SHP77 (cell line): ENCODE measurements around the gene SS18L1.

Experiments
- DNase-seq, 2 experiments: peaks; one replicate each; lab custom pipeline; 2025; lab: John Stamatoyannopoulos, UW

Gene SS18L1

DNA sequence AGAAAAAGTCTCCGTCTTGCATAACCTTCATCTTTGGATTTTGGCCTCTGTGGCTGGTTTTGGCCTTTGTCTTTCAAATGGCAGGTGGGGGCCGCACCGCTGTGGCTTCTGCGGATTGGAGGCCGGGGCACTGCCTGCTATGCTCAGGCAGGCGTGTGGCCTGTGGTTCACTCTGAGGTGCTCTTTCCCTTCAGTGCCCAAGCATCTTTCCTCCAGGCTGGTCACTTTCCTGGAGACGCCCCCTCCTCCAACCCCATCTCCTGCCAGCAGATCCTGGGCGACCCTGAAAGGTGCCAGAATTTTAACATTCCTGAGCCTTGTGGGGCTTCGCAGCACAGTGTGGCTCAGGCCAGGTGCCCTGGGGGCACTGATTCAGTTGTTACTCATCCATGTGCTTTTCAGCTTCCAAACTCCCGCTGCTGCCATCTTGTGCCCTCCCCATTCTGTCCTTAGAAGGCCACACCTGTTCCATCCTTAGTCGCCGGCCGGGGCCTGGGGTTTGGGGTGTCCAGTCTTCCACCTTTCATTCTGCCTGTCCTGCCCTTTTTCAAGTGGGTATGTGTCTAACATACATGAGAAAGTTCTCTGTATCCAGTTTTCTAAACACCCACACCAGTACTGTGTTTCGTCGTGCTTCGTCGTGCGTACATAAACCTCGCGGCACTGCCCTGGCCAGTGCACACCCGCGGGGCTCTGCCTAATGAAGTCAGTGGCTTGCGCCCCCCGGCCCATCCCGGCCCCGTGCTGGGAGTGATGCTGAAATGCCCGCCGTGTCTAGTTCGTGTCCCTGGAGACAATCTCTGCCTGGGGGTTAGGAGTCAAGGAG, 12.1 kb downstream of the SS18L1 start:
- DNase-seq: no peak

DNA sequence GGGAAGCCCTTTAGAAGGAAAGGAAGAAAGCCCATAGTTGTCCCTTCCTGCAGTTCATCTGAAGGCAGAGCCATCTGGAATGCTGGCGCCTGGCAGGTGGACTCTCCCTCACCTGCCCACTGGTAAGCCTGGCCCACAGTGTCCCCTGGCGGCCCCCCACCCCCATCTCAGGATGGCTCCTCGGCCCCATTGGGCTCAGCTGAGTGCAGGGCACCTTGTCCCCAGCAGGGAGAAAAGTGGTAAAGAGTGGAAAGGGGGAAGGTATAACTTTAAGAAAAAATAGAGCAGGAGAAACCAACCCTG, 12.6 kb downstream of the SS18L1 start:
- DNase-seq: no peak

DNA sequence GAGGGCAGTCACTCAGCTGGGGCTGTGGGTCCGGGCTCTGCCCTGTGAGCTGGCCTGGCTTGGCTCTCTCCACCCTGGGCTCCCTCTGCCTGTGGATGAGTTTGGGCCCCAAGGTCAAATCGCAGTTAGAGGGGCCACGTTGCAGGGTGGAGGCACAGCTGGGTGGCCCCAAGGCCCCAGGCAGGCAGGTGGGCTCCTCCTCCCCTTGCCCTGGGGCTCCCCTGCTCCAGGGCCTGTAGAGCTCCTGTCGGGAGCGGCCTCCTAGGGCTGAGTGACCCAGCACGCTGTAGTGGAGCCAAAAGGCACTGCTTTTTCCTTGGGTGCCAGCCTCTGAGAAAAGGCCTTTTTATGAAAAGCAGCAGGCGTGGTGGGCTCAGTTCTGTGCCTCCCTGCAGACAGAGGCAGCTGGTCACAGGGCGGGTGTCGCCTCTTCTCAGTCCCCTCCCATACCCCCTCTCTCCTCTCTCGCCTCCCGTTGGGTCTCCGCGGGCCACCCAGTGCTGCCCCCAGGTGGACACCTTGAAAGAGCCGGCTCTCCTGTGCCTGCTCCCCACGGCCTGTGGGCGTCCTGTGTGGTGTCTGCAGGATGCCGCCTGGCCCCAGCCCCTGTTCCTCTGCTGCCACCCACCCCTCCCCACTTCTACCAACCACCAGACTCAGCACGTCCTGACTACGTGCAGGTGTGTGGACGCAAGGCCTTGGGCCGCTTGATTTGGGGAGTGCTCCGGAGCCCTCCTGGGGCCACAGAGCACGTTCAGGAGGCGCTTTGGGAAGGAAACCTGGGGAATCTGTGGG, 13.2 kb downstream of the SS18L1 start:
- peak; percentile 73 for DNase-seq

DNA sequence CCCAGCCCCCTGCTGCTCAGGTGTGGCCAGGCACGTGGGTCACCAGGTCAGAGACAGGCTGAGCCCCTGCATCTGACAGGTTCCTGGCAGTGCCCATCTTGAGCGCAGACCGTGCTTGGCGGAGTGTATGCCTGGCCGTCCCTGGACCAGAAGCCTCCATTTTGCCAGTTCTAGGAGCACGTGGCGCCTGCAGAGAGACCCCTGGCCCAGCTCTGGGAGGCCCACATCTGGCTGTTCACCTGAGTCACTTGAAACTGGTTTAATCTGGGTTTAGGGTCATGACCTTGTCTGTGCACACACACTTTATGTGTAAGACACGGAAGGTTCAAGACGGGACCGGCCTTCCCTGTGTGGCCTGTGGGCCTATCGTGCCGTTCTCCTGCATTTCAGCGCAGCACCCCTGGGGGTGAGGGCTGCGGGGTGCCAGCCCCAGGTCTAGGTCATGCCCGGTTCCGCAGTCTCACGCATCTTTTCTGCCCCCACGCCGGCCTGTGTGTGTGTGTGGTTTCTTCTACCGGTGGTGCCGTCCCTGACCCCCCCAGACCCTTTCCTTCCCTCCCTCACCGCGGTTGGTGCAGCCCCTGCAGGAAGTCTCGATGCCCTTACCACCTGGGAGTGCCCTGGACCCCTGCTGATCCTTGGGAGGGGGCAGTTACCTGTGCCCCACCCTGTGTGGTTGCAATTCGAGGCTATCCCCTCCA, 14.0 kb downstream of the SS18L1 start:
- no peak for DNase-seq

DNA sequence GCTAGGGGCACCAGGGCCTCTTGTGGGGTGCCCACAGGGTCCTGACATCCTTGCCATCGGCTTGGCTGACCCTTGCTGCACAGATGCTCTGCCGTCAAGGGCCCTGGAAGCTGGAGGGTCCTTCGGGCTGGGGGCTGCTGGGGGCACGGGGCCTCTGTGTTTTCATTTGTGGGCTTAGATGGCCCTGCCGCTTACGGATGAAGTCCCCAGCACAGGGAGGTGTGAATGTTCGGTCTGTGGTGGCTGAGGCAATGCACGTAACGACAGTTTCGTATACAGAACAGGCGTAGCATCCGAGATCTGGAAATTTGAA, 14.5 kb downstream of the SS18L1 start:
- DNase-seq: no peak

DNA sequence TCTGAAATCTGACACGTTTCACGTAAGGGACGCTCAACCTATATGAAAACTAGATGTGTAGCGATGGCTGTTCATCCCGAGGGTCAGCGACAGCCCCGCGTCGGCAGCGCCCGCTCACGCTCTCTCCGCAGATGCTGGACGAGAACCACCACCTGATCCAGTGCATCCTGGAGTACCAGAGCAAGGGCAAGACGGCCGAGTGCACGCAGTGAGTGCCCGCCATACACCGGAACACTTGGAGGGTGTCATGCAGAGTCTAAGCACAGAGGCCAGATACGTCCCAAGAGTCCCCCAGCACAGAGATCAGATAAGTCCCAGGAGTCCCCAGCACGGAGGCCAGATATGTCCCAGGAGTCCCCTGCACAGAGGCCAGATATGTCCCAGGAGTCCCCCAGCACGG, 15.0 kb downstream of the SS18L1 start:
- no peak for DNase-seq

DNA sequence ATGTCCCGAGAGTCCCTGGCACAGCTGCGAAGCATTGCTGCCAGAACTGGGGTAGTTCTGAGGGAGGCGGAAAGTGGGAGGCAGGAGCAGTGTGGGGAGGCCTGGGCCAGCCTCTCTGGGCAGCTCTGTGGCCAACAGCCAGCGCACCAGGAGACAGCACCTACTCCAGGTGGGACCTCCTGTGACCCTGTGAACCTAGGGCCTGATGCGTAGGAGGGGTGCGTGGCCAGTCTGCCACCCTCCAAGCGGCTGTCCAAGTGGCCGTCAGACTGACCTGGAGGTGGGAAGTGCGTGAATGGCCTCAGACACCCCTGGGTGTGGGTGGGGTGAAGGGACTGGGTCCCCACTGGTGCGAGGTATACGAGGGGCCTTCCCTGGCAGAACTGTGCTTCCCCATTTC, 15.5 kb downstream of the SS18L1 start:
- DNase-seq: no peak

DNA sequence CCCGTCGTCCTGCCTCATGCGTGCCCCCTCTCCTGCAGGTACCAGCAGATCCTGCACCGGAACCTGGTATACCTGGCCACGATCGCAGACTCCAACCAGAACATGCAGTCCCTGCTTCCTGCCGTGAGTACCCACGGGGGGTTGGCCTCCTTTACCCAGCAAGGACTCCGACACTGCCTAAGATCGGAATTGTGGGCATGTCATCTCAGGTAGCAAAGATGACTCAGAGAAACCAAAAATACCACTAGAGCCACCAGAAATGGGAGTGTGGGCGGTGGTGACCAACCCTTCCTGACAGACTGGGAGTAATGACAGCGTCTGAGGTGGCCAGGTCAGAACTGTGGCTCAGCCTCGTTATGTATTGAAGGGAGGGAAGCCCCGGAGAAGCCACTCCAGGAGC, 16.3 kb downstream of the SS18L1 start:
- no peak for DNase-seq

DNA sequence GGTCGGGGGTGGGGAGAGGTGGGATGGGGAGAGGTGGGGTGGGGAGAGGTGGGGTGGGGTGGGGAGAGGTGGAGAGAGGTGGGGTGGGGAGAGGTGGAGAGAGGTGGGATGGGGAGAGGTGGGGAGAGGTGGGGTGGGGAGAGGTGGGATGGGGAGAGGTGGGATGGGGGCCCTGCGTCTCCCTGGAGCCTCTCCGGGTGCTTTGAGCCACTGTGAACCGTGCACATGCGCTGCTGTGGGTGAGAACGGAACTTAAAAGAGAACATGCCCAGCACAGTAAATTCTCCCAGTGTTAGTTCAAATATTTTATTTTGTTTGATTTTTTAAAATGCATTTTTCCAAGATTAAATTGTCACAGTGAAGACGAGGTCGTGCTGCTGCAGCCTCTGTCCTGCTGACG, 16.7 kb downstream of the SS18L1 start:
- no peak for DNase-seq

DNA sequence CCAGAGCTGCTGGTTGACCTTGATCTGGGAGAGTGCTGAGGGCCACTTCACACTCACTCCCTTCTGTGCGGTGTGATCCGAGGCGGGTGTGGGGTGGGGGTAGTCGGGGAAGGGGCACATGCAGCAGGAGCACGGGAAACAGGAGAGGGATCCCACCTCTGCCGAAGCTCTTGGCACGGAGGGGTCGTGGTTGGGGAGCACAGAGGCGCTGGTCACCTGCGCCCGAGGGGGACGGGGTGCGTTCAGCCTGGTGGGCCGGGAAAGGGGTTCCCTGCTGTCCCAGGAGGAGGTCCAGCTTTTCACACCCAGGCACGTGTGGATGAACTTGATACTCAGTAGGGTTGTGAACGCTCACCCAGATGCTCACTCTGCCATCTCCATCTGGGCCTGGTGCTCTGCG, 17.3 kb downstream of the SS18L1 start:
- DNase-seq: no peak

DNA sequence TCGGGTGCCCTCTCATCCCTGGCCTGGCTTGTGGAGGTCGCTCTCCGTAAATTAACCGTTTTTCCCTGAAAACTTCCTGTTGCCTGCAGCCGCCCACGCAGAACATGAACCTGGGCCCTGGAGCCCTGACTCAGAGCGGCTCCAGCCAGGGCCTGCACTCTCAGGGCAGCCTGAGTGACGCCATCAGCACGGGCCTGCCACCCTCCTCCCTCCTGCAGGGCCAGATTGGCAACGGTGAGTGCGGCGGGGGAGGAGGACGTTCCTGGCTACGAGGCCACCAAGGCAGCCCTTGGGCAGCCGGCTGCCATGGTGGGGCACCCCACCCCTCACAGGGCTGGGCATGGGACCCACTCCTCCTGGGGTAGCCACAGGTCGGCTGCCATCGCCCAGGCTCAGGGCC, 17.8 kb downstream of the SS18L1 start:
- DNase-seq: no peak

DNA sequence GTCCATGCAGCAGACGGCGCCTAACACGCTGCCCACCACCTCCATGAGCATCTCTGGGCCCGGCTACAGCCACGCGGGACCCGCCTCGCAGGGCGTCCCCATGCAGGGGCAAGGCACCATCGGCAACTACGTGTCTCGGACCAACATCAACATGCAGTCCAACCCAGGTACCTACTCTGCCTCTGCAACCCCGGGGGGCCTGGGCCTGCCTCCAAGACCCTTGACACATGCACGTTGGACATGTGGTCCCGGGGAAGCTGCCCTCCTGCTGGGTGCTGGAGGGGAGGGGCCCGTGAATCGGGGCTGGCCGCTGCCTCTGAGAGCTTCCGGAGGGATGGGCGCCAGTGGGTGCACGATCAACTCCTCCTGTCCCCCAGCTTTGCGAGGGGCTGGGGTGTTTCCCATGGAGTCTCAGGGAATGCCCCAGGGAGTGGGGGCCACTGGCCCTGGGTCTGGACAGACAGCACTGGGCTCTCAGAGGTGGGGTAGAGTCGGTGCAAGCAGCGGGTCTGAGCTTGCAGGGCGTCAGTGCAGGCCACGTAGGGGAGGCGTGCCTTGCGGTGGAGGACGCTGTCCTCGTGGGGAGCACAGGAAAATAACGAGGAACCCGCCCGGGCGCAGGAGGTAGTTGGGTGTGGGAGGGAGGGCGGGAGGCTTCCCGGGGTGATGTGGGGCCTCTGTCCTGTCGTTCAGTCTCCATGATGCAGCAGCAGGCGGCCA, 19.4 kb downstream of the SS18L1 start:
- DNase-seq: no peak

DNA sequence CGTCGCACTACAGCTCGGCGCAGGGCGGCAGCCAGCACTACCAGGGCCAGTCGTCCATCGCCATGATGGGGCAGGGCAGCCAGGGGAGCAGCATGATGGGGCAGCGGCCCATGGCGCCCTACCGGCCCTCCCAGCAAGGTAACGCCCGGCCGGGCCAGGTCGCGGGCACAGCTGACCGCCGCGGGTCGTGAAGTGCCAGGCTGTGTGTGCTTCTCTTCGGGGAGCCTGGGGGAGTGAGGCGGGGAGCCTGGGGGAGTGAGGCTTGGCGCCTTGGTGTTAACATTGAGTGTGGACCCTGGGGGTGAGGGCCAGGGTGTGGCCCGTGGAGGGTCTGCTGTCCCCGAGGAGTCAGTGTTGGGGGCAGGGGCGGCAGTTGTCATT, 19.9 kb downstream of the SS18L1 start:
- no peak for DNase-seq

DNA sequence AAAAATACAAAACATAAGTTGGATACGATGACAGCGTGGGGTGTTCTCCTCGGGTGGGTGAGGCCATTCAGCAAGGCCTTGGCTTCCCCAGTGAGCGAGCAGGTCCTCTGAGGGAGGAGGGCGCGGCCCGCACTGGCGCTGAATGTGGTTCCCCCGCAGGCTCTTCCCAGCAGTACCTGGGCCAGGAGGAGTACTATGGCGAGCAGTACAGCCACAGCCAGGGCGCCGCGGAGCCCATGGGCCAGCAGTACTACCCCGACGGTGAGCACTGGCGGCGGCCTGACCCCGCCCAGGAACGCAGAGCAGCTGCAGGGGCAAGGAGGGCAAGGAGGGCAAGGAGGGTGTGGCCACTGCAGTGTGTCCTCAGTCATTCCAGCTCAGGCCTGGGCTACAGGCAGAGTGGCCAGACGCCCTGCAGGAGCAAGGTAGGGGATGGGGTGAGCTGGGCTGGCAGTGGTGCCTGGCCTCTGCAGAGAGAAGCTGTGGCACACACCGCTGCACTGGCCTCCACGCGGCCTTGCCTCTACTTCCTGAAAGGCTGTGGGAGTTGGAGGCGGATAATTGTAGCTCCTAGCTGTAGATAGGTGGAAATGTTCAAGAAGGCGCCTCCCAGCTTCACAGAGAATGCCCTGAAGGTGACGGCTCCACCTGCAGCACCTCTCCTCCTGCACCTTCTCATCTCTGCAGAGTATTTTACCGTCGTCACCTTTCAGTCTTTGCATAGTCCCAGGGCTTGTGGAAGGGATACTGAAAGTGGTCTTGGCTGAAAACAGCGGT, 20.6 kb downstream of the SS18L1 start:
- DNase-seq: no peak

DNA sequence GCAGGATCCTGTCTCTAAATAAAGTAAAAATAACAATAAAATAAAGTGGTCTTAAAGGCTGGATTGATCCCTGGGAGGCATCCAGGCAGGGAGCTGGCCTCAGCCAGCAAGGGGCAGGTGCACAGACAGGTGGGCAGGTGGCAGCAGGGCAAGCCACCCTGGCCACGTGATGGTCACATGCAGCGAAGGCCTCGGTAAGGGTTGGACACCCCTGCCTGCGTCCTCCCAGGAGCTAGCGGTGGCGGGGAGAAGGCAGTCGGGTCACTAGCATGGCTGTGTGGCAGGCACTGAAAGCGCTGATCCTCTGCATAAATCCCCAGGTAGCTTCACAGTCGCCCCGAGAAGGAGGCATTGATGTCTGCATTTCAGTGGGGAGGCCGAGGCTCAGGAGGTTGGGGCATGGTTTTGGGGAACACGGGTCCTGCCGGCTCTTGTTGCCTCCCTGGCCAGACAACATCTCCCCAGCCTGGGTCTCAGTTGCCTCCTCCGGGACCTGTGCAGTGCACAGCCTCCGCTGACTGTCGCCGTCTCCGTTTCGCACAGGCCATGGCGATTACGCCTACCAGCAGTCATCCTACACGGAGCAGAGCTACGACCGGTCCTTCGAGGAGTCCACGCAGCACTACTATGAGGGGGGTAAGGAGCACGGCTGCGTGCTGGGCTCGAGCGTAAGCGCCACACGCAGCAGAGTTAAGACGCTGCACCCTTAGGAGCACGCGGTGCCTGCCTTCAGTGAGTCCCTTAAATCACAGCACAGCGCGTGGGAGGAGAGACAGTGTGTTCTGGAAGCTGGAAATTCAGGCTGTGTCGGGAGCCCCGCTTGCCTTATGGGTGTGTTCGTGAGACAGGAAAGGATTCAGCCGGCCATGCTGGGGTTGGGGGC, 21.6 kb downstream of the SS18L1 start:
- DNase-seq: no peak

DNA sequence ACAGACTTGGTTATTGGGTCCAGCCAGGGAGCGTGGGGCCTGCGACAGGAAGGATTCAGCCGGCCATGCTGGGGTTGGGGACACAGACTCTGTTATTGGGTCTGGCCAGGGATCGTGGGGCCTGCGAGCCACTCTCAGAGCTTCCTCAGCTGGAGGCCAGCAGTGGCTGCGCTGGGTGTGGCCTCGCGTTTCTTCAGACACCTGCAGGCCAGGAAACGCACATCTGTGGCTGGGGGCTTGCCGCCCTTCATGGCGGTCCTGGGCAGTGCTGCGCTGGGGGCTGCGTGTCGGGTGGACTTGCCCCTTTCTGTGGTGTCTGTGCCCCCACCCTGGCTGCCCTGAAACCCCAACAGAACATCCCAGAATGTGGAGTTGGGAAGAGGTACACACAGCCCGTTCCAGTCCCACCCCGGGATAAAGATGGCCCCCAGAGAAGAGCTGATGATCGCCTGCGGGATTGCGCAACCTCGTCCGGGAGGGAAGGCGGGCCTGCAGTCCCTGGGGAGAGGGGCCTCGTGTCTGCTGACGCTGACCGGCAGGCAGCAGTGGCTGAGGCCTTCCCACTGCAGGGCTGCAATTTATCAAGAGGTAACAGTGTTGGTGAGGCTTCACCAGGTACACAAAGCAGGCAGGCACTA, 22.3 kb downstream of the SS18L1 start:
- no peak for DNase-seq

DNA sequence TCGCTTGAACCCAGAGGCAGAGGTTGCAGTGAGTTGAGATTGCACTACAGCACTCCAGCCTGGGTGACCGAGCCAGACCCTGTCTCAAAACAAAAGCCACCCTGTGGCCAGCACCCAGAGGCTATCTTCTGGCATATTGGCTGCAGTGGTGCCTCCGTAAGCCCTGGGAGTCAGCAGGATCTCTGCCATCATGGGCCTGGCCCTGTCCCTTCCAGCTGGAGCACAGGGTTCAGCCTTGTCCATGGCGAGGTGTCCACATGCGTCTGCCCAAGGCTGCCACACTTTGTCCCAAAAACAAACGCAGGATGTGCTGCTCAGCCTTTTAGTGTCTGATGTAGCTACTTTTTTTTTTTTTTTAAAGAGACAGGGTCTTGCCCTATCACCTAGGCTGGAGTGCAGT, 23.9 kb downstream of the SS18L1 start:
- DNase-seq: no peak

DNA sequence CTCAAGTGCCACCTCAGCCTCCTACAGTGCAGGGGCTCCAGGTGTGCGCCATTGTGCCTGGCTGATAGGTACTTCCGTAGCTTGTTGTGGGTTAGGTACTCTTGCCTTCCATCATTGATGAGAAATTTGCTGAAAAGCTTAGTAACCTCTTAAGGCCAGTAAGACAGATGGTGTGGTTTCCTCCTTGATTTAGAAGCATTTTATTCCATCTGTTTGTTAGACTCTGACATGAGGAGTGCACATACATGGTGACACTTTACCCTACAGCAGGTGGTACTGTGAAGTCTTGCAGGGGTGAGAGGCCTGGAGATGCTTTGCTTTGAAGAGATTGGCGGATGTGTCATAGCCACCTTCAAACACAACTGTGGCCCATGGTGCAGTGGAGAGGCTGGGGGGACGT, 24.5 kb downstream of the SS18L1 start:
- DNase-seq: no peak

DNA sequence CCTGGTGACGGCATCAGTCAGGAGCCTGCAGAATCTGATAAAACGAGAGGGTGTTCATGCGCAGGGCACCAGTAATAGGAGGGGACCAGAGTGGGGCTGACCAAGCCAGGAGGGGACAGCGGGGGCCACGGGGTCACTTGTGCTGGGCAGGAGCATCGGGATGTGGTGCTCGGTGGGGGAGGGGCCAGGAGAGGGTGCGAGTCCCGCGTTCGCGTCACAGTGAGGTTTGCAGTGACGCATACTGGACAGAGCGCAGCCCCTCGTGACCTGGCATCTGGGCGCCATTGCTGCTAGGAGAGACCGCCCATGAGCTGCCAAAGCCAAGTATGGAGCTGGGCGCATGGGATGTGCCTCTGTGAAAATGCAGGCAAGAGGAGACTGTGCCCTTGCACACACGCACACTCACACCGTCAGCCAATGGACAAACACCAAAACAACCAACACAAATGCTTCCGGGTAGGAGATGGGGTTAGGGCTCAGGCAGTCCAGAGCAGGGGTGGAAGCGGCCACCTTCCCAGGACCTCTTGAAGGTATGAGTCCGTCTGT, 25.4 kb downstream of the SS18L1 start:
- no peak for DNase-seq

DNA sequence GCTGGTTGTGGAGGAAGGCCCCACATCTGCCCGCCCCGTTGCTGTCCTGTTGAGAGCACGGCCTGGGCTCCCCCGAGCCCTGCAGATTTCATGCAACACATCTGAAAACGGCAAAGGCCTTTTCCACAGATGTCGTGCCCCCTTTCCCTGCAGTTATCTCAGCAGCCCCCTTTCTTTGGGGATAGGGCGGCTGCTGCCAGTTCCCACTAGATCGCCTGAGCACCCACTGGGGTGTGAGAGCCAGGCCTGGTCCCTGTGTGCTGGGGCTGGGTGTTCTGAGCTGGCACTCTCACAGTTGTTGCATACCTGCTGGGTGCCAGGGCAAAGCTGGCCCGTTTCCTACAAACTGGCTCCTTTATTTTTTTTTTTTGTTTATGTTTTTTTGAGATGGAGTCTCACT, 27.0 kb downstream of the SS18L1 start:
- no peak for DNase-seq
